GM13977 (cell line): ENCODE measurements around the gene CCDC83.

Experiments used
- DNase-seq: peaks from one replicate; pipeline ENCODE4 v3.0.0; 2012; ENCODE audit warnings: low spot score
- CTCF ChIP-seq: IDR thresholded peaks from 2 replicates; pipeline ENCODE4 v1.5.1; 2012; ENCODE audit warnings: mild to moderate bottlenecking, control low read depth; ENCODE audit not compliant: insufficient read depth; ENCODE audit errors: extremely low read depth, missing control alignments
- in situ Hi-C: fragments of 300-500 bp; cut with MboI; formaldehyde crosslinking; loops from one replicate; pipeline ENCODE4 v1.12.0; 2022; ENCODE audit warnings: low sequenced_read_pairs, low pct_unique_long_range_greater_than_20kb, mixed read lengths, inconsistent platforms; ENCODE audit not compliant: unreplicated experiment

CCDC83 gene

GRCh38 chr11:85961130-85961529, 105.9 kb downstream of the CCDC83 start:
- TF ChIP-seq CTCF = no peak
- in situ Hi-C loops = no loop called here
- no peak for DNase-seq

GRCh38 chr11:85961930-85962363, 106.8 kb downstream of the CCDC83 start:
- TF ChIP-seq CTCF = no peak
- in situ Hi-C loops = no loop called here
- DNase-seq = no peak

- in situ Hi-C loops = no loop called here
- TF ChIP-seq CTCF = no peak
- DNase-seq = no peak
These were observed 110.0 kb downstream of the CCDC83 start for GRCh38 chr11:85965202-85965601.

- no peak for DNase-seq
- TF ChIP-seq CTCF = no peak
- in situ Hi-C loops = no loop called here
These were observed 112.3 kb downstream of the CCDC83 start for GRCh38 chr11:85967457-85967856.
